Hepatocyte (in vitro differentiated cells): ENCODE measurements around the gene CDH12. TPM values are rescaled to one million over a fixed set of nuclear protein-coding genes. Genes with fewer than 3 reads are reported as not detected.

Experiments used
- DNase-seq: peaks from one replicate; pipeline ENCODE4 v3.0.0-alpha.2; 2016; ENCODE audit warnings: low spot score
- H2AFZ ChIP-seq: fragments of 200-600 bp; sonication (generic); 2 replicates; pipeline ENCODE4 v1.6.0; 2016; ENCODE audit warnings: antibody characterized with exemption, mild to moderate bottlenecking
- H3K27ac ChIP-seq: fragments of 200-600 bp; sonication (generic); 2 replicates; pipeline ENCODE4 v1.5.1; 2016; ENCODE audit warnings: mild to moderate bottlenecking
- H3K27me3 ChIP-seq: fragments of 200-600 bp; sonication (generic); 2 replicates; pipeline ENCODE4 v1.6.1; 2016
- H3K36me3 ChIP-seq: fragments of 200-600 bp; sonication (generic); replicated peaks from 2 replicates; pipeline ENCODE4 v1.5.1; 2016; ENCODE audit warnings: low read depth; ENCODE audit not compliant: insufficient read depth
- H3K4me1 ChIP-seq: fragments of 200-600 bp; sonication (generic); 2 replicates; pipeline ENCODE4 v1.5.1; 2016; ENCODE audit warnings: mild to moderate bottlenecking, moderate library complexity; ENCODE audit not compliant: insufficient read depth
- H3K4me2 ChIP-seq: fragments of 200-600 bp; sonication (generic); 2 replicates; pipeline ENCODE4 v1.6.0; 2016
- H3K4me3 ChIP-seq: fragments of 200-600 bp; sonication (generic); 2 replicates; pipeline ENCODE4 v1.5.1; 2016; ENCODE audit warnings: mild to moderate bottlenecking
- H3K79me2 ChIP-seq: fragments of 200-600 bp; sonication (generic); 2 replicates; pipeline ENCODE4 v1.6.0; 2017; ENCODE audit warnings: mild to moderate bottlenecking
- H3K9me2 ChIP-seq: fragments of 200-600 bp; sonication (generic); replicated peaks from 2 replicates; pipeline ENCODE4 v1.6.0; 2017; ENCODE audit warnings: mild to moderate bottlenecking; ENCODE audit not compliant: insufficient read depth
- H3K9me3 ChIP-seq: fragments of 200-600 bp; sonication (generic); 2 replicates; pipeline ENCODE4 v1.5.1; 2016; ENCODE audit warnings: low read depth, mild to moderate bottlenecking
- H4K20me1 ChIP-seq: fragments of 200-600 bp; sonication (generic); 2 replicates; pipeline ENCODE4 v1.6.0; 2016; ENCODE audit warnings: mild to moderate bottlenecking; ENCODE audit not compliant: insufficient read depth, poor library complexity, severe bottlenecking
- EZH2 ChIP-seq: fragments of 200-600 bp; sonication (generic); IDR thresholded peaks from 2 replicates; pipeline ENCODE4 v1.6.1; 2016; ENCODE audit warnings: antibody characterized with exemption, mild to moderate bottlenecking, borderline replicate concordance
- EZH2phosphoT487 ChIP-seq: fragments of 200-600 bp; sonication (generic); IDR thresholded peaks from one replicate; pipeline ENCODE4 v1.6.1; 2018; ENCODE audit warnings: antibody characterized with exemption, mild to moderate bottlenecking, low read depth, moderate library complexity; ENCODE audit not compliant: unreplicated experiment, severe bottlenecking
- WGBS: methylation state at CpG from one replicate; pipeline ENCODE4 v1.1.6; 2016; ENCODE audit warnings: low lambda C conversion rate; ENCODE audit errors: missing lambda C conversion rate; 5-methylcytosine and 5-hydroxymethylcytosine counted together
- polyA plus RNA-seq: library from polyadenylated mRNA; unstranded; fragments of >200 nt; fragmentation: Nextera tagmentation; extraction: Ambion mirVana; gene quantifications from 2 replicates; pipeline ENCODE4 v1.2.1, GENCODE V29; 2016
- total RNA-seq: library from RNA; depleted of rRNA; stranded (reverse); fragments of >200 nt; gene quantifications from 2 replicates; pipeline ENCODE4 v1.2.3, GENCODE V29; 2014
- TF ChIP-seq, protein P1 (sequence below): fragments of 200-600 bp; sonication (generic); IDR thresholded peaks from 2 replicates; pipeline ENCODE4 v1.5.1; 2016; ENCODE audit warnings: antibody characterized with exemption, mild to moderate bottlenecking; ENCODE audit not compliant: poor library complexity

Gene CDH12
- total and polyA plus RNA-seq, 2 experiments from 2014 or later, result 15.4 to 44.5 TPM

DNA sequence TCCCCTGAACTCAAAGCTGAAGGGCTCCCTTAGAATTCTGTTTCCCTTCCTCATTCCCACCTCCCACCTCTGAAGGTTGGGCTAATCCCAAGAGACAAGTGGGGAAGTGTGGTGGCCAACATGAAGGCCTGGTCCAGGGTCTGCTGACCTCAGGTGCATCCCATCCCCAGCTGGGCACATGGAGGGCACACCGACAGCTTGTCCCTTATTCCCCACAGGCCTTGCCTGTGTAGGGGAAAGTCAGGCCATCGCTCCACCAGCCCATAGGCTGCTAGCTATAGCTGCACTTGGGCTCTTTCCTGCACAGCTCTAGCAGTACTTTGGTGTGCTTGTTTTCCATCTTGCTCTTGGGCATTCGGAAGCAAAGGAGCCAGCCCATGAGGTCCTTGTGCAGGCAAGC, 247.7 kb downstream of the CDH12 start:
- H3K27me3 ChIP-seq, result no peaks in the 10 kb centered on the region
- no peak overlapping the region for H2AFZ ChIP-seq
- WGBS, result 96% methylated on average over 3 of the region's 3 CpGs
- no peak overlapping the region for H3K27ac ChIP-seq
- H3K4me1 ChIP-seq, result no peaks in the 10 kb centered on the region
- H3K9me2 ChIP-seq, result no peaks in the 10 kb centered on the region
- no peak for DNase-seq
- no peaks in the 10 kb centered on the region for H3K9me3 ChIP-seq
- H3K79me2 ChIP-seq, result no peaks in the 10 kb centered on the region
- H4K20me1 ChIP-seq, result no peaks in the 10 kb centered on the region
- no peaks in the 10 kb centered on the region for H3K36me3 ChIP-seq
- no peak overlapping the region for H3K4me2 ChIP-seq
- TF ChIP-seq, protein P1, sequence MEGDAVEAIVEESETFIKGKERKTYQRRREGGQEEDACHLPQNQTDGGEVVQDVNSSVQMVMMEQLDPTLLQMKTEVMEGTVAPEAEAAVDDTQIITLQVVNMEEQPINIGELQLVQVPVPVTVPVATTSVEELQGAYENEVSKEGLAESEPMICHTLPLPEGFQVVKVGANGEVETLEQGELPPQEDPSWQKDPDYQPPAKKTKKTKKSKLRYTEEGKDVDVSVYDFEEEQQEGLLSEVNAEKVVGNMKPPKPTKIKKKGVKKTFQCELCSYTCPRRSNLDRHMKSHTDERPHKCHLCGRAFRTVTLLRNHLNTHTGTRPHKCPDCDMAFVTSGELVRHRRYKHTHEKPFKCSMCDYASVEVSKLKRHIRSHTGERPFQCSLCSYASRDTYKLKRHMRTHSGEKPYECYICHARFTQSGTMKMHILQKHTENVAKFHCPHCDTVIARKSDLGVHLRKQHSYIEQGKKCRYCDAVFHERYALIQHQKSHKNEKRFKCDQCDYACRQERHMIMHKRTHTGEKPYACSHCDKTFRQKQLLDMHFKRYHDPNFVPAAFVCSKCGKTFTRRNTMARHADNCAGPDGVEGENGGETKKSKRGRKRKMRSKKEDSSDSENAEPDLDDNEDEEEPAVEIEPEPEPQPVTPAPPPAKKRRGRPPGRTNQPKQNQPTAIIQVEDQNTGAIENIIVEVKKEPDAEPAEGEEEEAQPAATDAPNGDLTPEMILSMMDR, result no peak
- no peak for TF ChIP-seq EZH2phosphoT487
- TF ChIP-seq EZH2, result no peak
- no peak overlapping the region for H3K4me3 ChIP-seq

DNA sequence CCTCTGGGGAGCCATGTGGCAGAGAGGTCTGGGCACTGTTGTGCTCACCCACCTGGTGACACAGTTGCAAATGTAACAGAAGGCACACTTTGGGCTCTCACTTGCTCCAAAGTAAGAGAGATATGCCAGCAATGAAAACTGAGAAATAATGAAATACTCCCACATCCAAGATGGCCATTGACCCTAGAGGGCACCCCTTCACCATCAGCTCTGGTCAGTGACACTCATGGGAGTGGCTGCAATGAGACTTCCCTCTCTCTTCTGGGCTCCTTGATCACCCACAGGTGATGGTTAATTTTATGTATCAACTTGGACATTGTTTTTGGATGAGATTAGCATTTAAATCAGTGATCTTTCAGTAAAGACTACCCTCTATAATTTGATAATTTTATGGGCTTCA, 248.4 kb downstream of the CDH12 start:
- H3K4me1 ChIP-seq, result no peaks in the 10 kb centered on the region
- H3K4me2 ChIP-seq, result no peak overlapping the region
- no peaks in the 10 kb centered on the region for H3K27me3 ChIP-seq
- no peaks in the 10 kb centered on the region for H4K20me1 ChIP-seq
- H3K79me2 ChIP-seq, result no peaks in the 10 kb centered on the region
- no peaks in the 10 kb centered on the region for H3K36me3 ChIP-seq
- no peaks in the 10 kb centered on the region for H3K9me2 ChIP-seq
- no peak overlapping the region for H3K4me3 ChIP-seq
- H2AFZ ChIP-seq, result no peak overlapping the region
- TF ChIP-seq EZH2phosphoT487 (no peak), EZH2 (no peak)
- TF ChIP-seq, protein P1, result no peak
- H3K9me3 ChIP-seq, result no peaks in the 10 kb centered on the region
- H3K27ac ChIP-seq, result no peak overlapping the region
- DNase-seq, result no peak

DNA sequence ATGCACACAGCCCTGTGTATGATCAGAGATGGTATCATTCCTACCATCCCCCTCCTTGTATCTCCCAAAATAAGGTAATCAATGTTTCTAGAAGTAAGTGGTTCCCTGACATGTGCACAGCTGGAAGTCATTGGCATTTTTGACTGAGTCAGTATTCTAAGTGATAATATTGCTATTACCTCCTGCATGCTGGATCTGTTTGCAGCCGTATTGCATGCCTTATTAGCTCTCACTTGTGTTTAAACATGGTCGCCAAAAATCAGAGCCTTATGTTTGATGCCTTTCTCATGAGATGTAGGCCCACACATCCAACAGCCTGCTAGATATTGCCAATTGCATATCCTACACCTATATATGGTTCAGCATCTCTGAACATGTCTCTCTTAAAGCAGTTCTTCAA, 254.3 kb downstream of the CDH12 start:
- WGBS, result 68% methylated on average over 2 of the region's 2 CpGs
- H3K27ac ChIP-seq, result no peak overlapping the region

More for the DNA sequence above, 254.3 kb downstream of the CDH12 start:
- no peaks in the 10 kb centered on the region for H3K27me3 ChIP-seq
- TF ChIP-seq EZH2 (no peak), EZH2phosphoT487 (no peak)
- TF ChIP-seq, protein P1, result no peak
- H3K79me2 ChIP-seq, result no peaks in the 10 kb centered on the region
- H3K9me2 ChIP-seq, result no peaks in the 10 kb centered on the region
- H3K36me3 ChIP-seq, result no peaks in the 10 kb centered on the region
- H3K4me3 ChIP-seq, result no peak overlapping the region
- no peaks in the 10 kb centered on the region for H4K20me1 ChIP-seq
- no peaks in the 10 kb centered on the region for H3K9me3 ChIP-seq
- no peak overlapping the region for H3K4me2 ChIP-seq
- peaks cover 5% of the 10 kb centered on the region for H3K4me1 ChIP-seq
- no peak for DNase-seq
- no peak overlapping the region for H2AFZ ChIP-seq
